ENCODE results near the gene SH3TC1. TPM values are rescaled to one million over a fixed set of nuclear protein-coding genes. Genes with fewer than 3 reads are reported as not detected.

The SH3TC1 gene
- total and polyA plus RNA-seq, 2 of the 8 experiments (the other 6 are each of a cell fraction or from before 2014, with no cell fraction given): 0.15 TPM; not detected in 1

DNA sequence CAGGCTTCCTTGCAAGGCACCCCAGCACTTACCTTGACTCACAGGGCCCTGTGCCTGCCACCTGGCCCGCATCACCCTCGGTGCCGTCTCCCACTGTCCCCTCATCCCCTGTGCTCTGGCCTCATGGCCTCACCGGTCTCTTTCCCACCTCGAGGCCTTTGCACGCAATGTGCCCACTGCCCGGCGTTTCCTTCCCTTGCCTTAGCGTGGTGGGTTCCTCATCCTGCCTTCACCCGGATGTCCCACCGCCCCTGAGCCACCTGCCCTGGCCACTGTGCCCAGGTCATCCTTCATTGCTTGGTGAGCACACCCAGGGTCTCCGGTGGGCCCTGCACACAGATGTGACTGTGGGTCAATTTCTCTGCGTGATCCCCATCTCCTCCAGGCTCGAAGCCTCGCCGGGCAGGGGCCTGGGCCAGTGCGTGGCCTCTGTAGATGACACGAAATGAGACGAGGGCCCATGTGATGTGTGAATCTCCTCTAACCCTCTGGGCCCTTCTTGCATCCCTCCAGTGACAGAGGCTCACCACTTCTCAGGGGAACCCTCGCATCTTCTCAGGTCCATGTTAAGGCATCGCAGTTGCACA is 75.1 kb downstream of the SH3TC1 start (continued):
- TF ChIP-seq CREB1 (IDR thresholded peaks at IDR 0.05) (no peak), SUZ12 (IDR thresholded peaks at IDR 0.05; ENCODE audit: low read length) (no peak), MAFK (IDR thresholded peaks at IDR 0.05; ENCODE audit: low read depth, low read length) (no peak), BRCA1 (IDR thresholded peaks at IDR 0.05; ENCODE audit: low read depth, low read length) (no peak), RXRA (IDR thresholded peaks at IDR 0.05; ENCODE audit: insufficient read depth, low read depth, low read length) (no peak), POLR2A (IDR thresholded peaks at IDR 0.05; ENCODE audit: control extremely low read depth in 1 of 2, low read depth in 2 of 2, low read length in 2 of 2) (no peak)
